ENCODE results near the gene TCERG1L. TPM values are rescaled to one million over a fixed set of nuclear protein-coding genes. Genes with fewer than 3 reads are reported as not detected.

TCERG1L gene
- polyA plus RNA-seq, 1 donor from 2014 or later: 0.53 TPM

DNA sequence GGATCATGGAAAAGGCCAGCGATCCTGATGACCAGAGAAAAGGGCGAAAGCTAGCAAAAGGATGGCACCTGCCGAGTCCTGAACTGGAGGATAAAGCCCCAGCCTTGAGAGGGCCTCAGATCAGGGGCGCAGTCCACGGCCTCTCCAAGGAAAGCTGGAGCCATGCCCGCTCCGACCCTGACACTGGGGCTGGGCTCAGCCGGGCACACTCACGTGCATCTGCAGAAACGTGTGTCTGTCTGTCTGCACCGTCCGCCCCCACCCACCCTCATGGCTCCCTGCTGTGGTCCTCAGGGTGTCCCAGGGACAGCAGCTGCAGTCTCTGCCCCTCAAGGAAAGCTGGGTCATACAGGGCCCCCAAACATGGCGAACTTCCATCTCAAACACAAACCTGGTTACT is 200.5 kb downstream of the TCERG1L start:
- no peak overlapping the region for H3K9ac ChIP-seq (ENCODE audit: low read length)
- H2AFZ ChIP-seq (ENCODE audit: low read depth, low read length): no peak overlapping the region
- no peaks in the 10 kb centered on the region for H3K9me3 ChIP-seq (ENCODE audit: low read length)
- H3K9me2 ChIP-seq (ENCODE audit: insufficient read depth, low read length): no peaks in the 10 kb centered on the region
- H3K36me3 ChIP-seq (ENCODE audit: insufficient read depth, low read length): no peaks in the 10 kb centered on the region
- no peak overlapping the region for H3K4me3 ChIP-seq (ENCODE audit: low read length)
- H3K4me2 ChIP-seq (ENCODE audit: low read length): no peak overlapping the region
- no peaks in the 10 kb centered on the region for H4K20me1 ChIP-seq (ENCODE audit: insufficient read depth)
- no peaks in the 10 kb centered on the region for H3K27me3 ChIP-seq (ENCODE audit: insufficient read depth, low read depth, low read length)
- TF ChIP-seq EZH2 (IDR thresholded peaks at IDR 0.05; ENCODE audit: borderline replicate concordance, insufficient read depth, low read length, poor library complexity, severe bottlenecking) (no peak), SMC3 (conservative IDR thresholded peaks at IDR 0.05; ENCODE audit: poor library complexity) (no peak), RAD21 (conservative IDR thresholded peaks at IDR 0.05) (no peak), TAF1 (IDR thresholded peaks at IDR 0.05; ENCODE audit: low read depth) (no peak), POLR2AphosphoS5 (IDR thresholded peaks at IDR 0.05) (no peak), EP300 (conservative IDR thresholded peaks at IDR 0.05; ENCODE audit: poor library complexity, severe bottlenecking) (no peak), MXI1 (conservative IDR thresholded peaks at IDR 0.05; ENCODE audit: poor library complexity, severe bottlenecking) (no peak)
- TF ChIP-seq, protein P1, sequence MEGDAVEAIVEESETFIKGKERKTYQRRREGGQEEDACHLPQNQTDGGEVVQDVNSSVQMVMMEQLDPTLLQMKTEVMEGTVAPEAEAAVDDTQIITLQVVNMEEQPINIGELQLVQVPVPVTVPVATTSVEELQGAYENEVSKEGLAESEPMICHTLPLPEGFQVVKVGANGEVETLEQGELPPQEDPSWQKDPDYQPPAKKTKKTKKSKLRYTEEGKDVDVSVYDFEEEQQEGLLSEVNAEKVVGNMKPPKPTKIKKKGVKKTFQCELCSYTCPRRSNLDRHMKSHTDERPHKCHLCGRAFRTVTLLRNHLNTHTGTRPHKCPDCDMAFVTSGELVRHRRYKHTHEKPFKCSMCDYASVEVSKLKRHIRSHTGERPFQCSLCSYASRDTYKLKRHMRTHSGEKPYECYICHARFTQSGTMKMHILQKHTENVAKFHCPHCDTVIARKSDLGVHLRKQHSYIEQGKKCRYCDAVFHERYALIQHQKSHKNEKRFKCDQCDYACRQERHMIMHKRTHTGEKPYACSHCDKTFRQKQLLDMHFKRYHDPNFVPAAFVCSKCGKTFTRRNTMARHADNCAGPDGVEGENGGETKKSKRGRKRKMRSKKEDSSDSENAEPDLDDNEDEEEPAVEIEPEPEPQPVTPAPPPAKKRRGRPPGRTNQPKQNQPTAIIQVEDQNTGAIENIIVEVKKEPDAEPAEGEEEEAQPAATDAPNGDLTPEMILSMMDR (IDR thresholded peaks at IDR 0.05; ENCODE audit: poor library complexity, severe bottlenecking): no peak
- TF ChIP-seq, protein P2, sequence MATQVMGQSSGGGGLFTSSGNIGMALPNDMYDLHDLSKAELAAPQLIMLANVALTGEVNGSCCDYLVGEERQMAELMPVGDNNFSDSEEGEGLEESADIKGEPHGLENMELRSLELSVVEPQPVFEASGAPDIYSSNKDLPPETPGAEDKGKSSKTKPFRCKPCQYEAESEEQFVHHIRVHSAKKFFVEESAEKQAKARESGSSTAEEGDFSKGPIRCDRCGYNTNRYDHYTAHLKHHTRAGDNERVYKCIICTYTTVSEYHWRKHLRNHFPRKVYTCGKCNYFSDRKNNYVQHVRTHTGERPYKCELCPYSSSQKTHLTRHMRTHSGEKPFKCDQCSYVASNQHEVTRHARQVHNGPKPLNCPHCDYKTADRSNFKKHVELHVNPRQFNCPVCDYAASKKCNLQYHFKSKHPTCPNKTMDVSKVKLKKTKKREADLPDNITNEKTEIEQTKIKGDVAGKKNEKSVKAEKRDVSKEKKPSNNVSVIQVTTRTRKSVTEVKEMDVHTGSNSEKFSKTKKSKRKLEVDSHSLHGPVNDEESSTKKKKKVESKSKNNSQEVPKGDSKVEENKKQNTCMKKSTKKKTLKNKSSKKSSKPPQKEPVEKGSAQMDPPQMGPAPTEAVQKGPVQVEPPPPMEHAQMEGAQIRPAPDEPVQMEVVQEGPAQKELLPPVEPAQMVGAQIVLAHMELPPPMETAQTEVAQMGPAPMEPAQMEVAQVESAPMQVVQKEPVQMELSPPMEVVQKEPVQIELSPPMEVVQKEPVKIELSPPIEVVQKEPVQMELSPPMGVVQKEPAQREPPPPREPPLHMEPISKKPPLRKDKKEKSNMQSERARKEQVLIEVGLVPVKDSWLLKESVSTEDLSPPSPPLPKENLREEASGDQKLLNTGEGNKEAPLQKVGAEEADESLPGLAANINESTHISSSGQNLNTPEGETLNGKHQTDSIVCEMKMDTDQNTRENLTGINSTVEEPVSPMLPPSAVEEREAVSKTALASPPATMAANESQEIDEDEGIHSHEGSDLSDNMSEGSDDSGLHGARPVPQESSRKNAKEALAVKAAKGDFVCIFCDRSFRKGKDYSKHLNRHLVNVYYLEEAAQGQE (IDR thresholded peaks at IDR 0.05; ENCODE audit: borderline replicate concordance): no peak
- H3F3A ChIP-seq (ENCODE audit: insufficient read depth, low read length, poor library complexity, severe bottlenecking): no peaks in the 10 kb centered on the region
- H3K79me2 ChIP-seq (replicated peaks; ENCODE audit: insufficient read depth, low read length): no peaks in the 10 kb centered on the region
- H3K27ac ChIP-seq (ENCODE audit: low read length): no peak overlapping the region

DNA sequence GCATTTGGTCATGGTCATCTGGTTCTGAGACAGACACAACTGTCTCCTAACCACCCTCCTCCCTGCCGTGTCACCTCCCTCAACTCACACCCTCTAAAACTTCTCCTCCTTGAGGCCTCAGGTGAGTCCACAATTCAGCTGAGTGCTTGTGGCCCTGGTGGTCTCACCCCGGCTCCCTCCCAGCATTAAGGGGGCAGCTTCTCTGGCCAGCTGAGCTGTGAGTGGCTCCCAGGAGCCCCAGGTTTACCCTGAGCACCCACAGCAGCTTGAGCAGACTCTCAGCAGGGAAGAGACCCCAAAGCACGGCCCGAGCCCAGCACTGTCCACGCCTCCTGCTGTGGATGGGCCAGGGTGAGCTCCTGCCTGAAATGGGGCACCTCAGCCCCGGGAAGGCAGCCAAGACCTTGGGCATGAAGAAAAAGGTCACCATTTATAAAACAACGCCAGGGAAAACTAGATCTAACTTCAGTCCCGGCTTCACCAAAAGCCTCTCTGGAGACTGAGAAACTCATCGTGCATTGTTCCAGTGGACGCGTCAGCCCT is 201.2 kb downstream of the TCERG1L start:
- Histone ChIP-seq H3K9me3 (ENCODE audit: low read length) (no peaks in the 10 kb centered on the region), H4K20me1 (ENCODE audit: insufficient read depth) (no peaks in the 10 kb centered on the region), H3K9me2 (ENCODE audit: insufficient read depth, low read length) (no peaks in the 10 kb centered on the region), H2AFZ (ENCODE audit: low read depth, low read length) (no peak overlapping the region), H3K4me2 (ENCODE audit: low read length) (no peak overlapping the region), H3K27ac (ENCODE audit: low read length) (no peak overlapping the region), H3K4me3 (ENCODE audit: low read length) (no peak overlapping the region), H3K36me3 (ENCODE audit: insufficient read depth, low read length) (no peaks in the 10 kb centered on the region), H3F3A (ENCODE audit: insufficient read depth, low read length, poor library complexity, severe bottlenecking) (no peaks in the 10 kb centered on the region), H3K79me2 (replicated peaks; ENCODE audit: insufficient read depth, low read length) (no peaks in the 10 kb centered on the region), H3K9ac (ENCODE audit: low read length) (no peak overlapping the region), H3K27me3 (ENCODE audit: insufficient read depth, low read depth, low read length) (no peaks in the 10 kb centered on the region)
- TF ChIP-seq, protein P2 (IDR thresholded peaks at IDR 0.05; ENCODE audit: borderline replicate concordance): no peak
- no peak for TF ChIP-seq TAF1 (IDR thresholded peaks at IDR 0.05; ENCODE audit: low read depth)
- no peak for TF ChIP-seq EP300 (conservative IDR thresholded peaks at IDR 0.05; ENCODE audit: poor library complexity, severe bottlenecking)
- TF ChIP-seq, protein P1 (IDR thresholded peaks at IDR 0.05; ENCODE audit: poor library complexity, severe bottlenecking): no peak
- TF ChIP-seq SMC3 (conservative IDR thresholded peaks at IDR 0.05; ENCODE audit: poor library complexity): no peak
- TF ChIP-seq POLR2AphosphoS5 (IDR thresholded peaks at IDR 0.05): no peak
- TF ChIP-seq MXI1 (conservative IDR thresholded peaks at IDR 0.05; ENCODE audit: poor library complexity, severe bottlenecking): no peak
- TF ChIP-seq EZH2 (IDR thresholded peaks at IDR 0.05; ENCODE audit: borderline replicate concordance, insufficient read depth, low read length, poor library complexity, severe bottlenecking): no peak
- TF ChIP-seq RAD21 (conservative IDR thresholded peaks at IDR 0.05): no peak
